ENCODE measurements around the gene INAVA.

DNA sequence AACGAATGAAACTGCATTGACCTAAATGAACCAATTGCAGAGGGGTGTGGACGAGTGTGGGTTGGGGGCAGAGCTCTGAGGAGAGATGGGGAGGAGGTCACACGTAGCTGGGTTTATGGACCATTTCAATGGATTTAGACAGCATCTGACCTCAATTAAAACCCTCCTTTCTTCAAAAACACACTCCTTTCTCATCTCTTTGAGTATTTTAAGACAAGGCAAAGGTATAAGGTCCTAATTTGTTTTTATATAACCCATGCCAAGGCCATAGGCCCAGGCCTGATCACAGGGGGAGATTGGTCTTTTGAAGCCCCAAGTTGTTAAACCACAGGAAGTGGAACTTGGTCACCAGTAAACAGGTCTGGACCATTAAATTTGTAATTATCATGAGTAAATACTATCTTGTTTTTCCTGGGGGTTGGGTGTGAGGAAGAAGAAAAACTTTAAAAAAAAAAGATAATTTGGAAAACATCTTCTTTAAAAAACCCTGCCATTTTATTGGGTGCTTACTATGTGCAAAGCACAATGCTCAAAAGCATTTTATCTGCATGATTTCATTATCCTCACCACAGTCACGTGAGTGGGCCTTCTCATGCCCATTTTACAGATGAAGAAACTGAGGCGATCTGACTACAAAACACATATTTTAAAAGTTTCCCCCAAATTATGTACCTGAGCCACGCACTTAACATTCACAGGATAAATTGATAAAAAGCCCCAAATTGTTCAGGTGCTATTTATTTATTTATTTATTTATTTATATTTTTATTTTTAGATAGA lies 8.9 kb upstream of the INAVA start:
- TF ChIP-seq EZH2 (IDR thresholded peaks at IDR 0.05; ENCODE audit: insufficient read depth, poor library complexity, severe bottlenecking) (no peak), EZH2phosphoT487 (IDR thresholded peaks at IDR 0.05; ENCODE audit: insufficient read depth, low read depth) (no peak)
